ENCODE measurements around the gene FKBP6. TPM values are rescaled to one million over a fixed set of nuclear protein-coding genes. Genes with fewer than 3 reads are reported as not detected.
"Not testable (repeated sequence)": the region's sequence is repeated elsewhere in the genome, so short reads cannot be mapped to it uniquely, and the experiment has no call there.

Gene FKBP6
- total RNA-seq, 1 experiment from 2014 or later = not detected

- Histone ChIP-seq H4K5ac (ENCODE audit: insufficient read length, low read depth, low read length) (no peak overlapping the region), H3T11ph (ENCODE audit: low read length) (no peak overlapping the region), H4K8ac (replicated peaks; ENCODE audit: insufficient read length, low read depth, low read length) (no peak overlapping the region), H2BK5ac (ENCODE audit: insufficient read length, low read length) (no peak overlapping the region), H4K91ac (ENCODE audit: insufficient read length, low read depth, low read length) (no peak overlapping the region), H3K18ac (ENCODE audit: insufficient read length, low read depth, low read length) (no peak overlapping the region), H3K23ac (ENCODE audit: insufficient read length, low read depth, low read length) (no peak overlapping the region), H2AFZ (ENCODE audit: low read length) (no peak overlapping the region), H2BK20ac (ENCODE audit: low read depth, low read length, poor library complexity, severe bottlenecking) (no peak overlapping the region), H3K56ac (ENCODE audit: insufficient read length, low read depth, low read length) (no peak overlapping the region), H3K79me2 (ENCODE audit: insufficient read depth, low read length) (no peaks in the 10 kb centered on the region), H3K23me2 (ENCODE audit: insufficient read length, low read depth, low read length, poor library complexity, severe bottlenecking) (no peaks in the 10 kb centered on the region), H3K9me3 (ENCODE audit: control insufficient read depth, low read depth, low read length) (no peaks in the 10 kb centered on the region), H2AK5ac (ENCODE audit: insufficient read length, low read length) (no peak overlapping the region), H3K9ac (ENCODE audit: extremely low read depth, insufficient read length, low read length) (no peak overlapping the region), H3K27ac (ENCODE audit: insufficient read length, low read depth, low read length) (no peak overlapping the region), H3K27me3 (ENCODE audit: insufficient read depth, low read length) (no peaks in the 10 kb centered on the region), H3K4ac (ENCODE audit: low read depth, low read length) (no peak overlapping the region), H3K14ac (ENCODE audit: insufficient read depth, low read length) (no peak overlapping the region), H3K4me2 (ENCODE audit: insufficient read depth, insufficient read length, low read length) (no peak overlapping the region), H4K20me1 (ENCODE audit: control insufficient read depth, insufficient read depth, insufficient read length) (no peaks in the 10 kb centered on the region), H3K4me1 (ENCODE audit: insufficient read depth, low read length) (no peaks in the 10 kb centered on the region), H2BK120ac (ENCODE audit: low read depth, low read length, poor library complexity, severe bottlenecking) (no peak overlapping the region), H2BK15ac (ENCODE audit: low read depth, low read length) (no peak overlapping the region), H3K79me1 (ENCODE audit: insufficient read depth, low read depth, low read length, poor library complexity, severe bottlenecking) (no peaks in the 10 kb centered on the region), H2BK12ac (ENCODE audit: insufficient read length, low read depth, low read length) (no peak overlapping the region)
- no peak for DNase-seq
- no peaks in the 10 kb centered on the region; a peak in 1 of 7 replicates for H3K36me3 Mint-ChIP-seq (ENCODE audit: insufficient read depth in 1 of 3, low read depth in 3 of 3)
- H3K4me3 Mint-ChIP-seq = no peak overlapping the region
- peaks cover 2% of the 10 kb centered on the region for H3K27me3 Mint-ChIP-seq (ENCODE audit: low read depth)
- WGBS (ENCODE audit: extremely low coverage, insufficient read length, low lambda C conversion rate) = no CpG with 5 or more reads among the region's 13 CpGs
- no peak overlapping the region for H3K27ac Mint-ChIP-seq
- H3K4me1 Mint-ChIP-seq = no peaks in the 10 kb centered on the region; a peak in 1 of 4 replicates
- H3K9me3 Mint-ChIP-seq = no peaks in the 10 kb centered on the region
- TF ChIP-seq CTCF (conservative IDR thresholded peaks at IDR 0.05) = no peak
Observed at GRCh38 chr7:73373741-73374140, 45.8 kb downstream of the FKBP6 start.

GRCh38 chr7:73376262-73376661 lies 48.3 kb downstream of the FKBP6 start:
- H2AK5ac ChIP-seq (ENCODE audit: insufficient read length, low read length); H3K27me3 Mint-ChIP-seq (ENCODE audit: low read depth); H3K79me2 ChIP-seq (ENCODE audit: insufficient read depth, low read length); H2AFZ ChIP-seq (ENCODE audit: low read length); H3K4me1 Mint-ChIP-seq; H3K27ac Mint-ChIP-seq; H3K4ac ChIP-seq (ENCODE audit: low read depth, low read length); H3K14ac ChIP-seq (ENCODE audit: insufficient read depth, low read length); DNase-seq; H3K4me1 ChIP-seq (ENCODE audit: insufficient read depth, low read length); H3K36me3 Mint-ChIP-seq (ENCODE audit: insufficient read depth in 1 of 3, low read depth in 3 of 3); H4K20me1 ChIP-seq (ENCODE audit: control insufficient read depth, insufficient read depth, insufficient read length); H3K23me2 ChIP-seq (ENCODE audit: insufficient read length, low read depth, low read length, poor library complexity, severe bottlenecking); H3K27me3 ChIP-seq (ENCODE audit: insufficient read depth, low read length); H2BK15ac ChIP-seq (ENCODE audit: low read depth, low read length); H3K9me3 Mint-ChIP-seq; H3K27ac ChIP-seq (ENCODE audit: insufficient read length, low read depth, low read length); H3K18ac ChIP-seq (ENCODE audit: insufficient read length, low read depth, low read length); H4K8ac ChIP-seq (replicated peaks; ENCODE audit: insufficient read length, low read depth, low read length); H3T11ph ChIP-seq (ENCODE audit: low read length); H2BK12ac ChIP-seq (ENCODE audit: insufficient read length, low read depth, low read length); H3K4me3 Mint-ChIP-seq; H3K23ac ChIP-seq (ENCODE audit: insufficient read length, low read depth, low read length); H4K91ac ChIP-seq (ENCODE audit: insufficient read length, low read depth, low read length); H4K5ac ChIP-seq (ENCODE audit: insufficient read length, low read depth, low read length); H3K4me2 ChIP-seq (ENCODE audit: insufficient read depth, insufficient read length, low read length); H3K79me1 ChIP-seq (ENCODE audit: insufficient read depth, low read depth, low read length, poor library complexity, severe bottlenecking); H2BK5ac ChIP-seq (ENCODE audit: insufficient read length, low read length); H3K9ac ChIP-seq (ENCODE audit: extremely low read depth, insufficient read length, low read length); H3K56ac ChIP-seq (ENCODE audit: insufficient read length, low read depth, low read length); H2BK120ac ChIP-seq (ENCODE audit: low read depth, low read length, poor library complexity, severe bottlenecking); H3K9me3 ChIP-seq (ENCODE audit: control insufficient read depth, low read depth, low read length); H2BK20ac ChIP-seq (ENCODE audit: low read depth, low read length, poor library complexity, severe bottlenecking): not testable (repeated sequence)
- no CpG with 5 or more reads among the region's 4 CpGs for WGBS (ENCODE audit: extremely low coverage, insufficient read length, low lambda C conversion rate)
